ENCODE data around the gene WFS1.

The WFS1 gene

DNA sequence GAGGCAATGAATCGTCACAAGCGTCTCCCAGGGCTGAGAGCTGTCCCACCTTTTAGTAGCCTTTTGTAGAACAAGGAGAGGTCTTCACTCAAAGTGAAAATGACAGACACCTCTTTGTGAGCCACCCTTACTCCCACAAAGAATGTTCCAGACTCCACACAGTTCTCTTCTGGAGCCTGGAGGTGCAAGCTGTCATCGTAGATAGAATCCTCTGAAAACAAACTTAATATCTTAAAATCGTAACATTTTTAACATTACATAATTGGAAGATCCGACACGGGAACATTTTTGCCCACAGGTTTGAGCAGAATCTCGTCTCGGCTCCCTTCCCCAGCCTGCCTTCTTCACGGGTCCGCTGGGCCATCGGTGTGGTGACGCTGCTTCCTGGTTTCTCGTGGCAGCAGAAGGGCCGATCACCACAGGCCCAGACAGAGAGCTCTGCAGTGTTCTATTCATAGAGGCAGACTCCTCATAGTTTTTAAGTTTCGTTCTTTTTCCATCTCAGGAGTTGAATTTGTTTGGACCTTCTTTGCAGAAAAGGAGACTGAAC is 27.7 kb downstream of the WFS1 start:
- Histone ChIP-seq H3K27ac (ENCODE audit: low read length) (no peak overlapping the region), H3F3A (ENCODE audit: insufficient read depth, low read length) (no peaks in the 10 kb centered on the region), H4K20me1 (ENCODE audit: insufficient read depth, low read length) (no peaks in the 10 kb centered on the region), H3K9me2 (replicated peaks; ENCODE audit: insufficient read depth, low read length) (no peaks in the 10 kb centered on the region), H3K27me3 (replicated peaks; ENCODE audit: insufficient read depth, low read length) (no peaks in the 10 kb centered on the region), H3K79me2 (ENCODE audit: low read length) (no peaks in the 10 kb centered on the region), H3K4me1 (ENCODE audit: low read length) (no peaks in the 10 kb centered on the region), H3K36me3 (replicated peaks; ENCODE audit: insufficient read depth, low read length) (0 out of 2 replicates have a peak, but pooled peaks cover 8% of the 10 kb centered on the region), H2AFZ (ENCODE audit: low read length) (no peak overlapping the region), H3K4me3 (ENCODE audit: low read length) (no peak overlapping the region), H3K4me2 (ENCODE audit: low read depth, low read length) (no peak overlapping the region), H3K9ac (ENCODE audit: low read length) (no peak overlapping the region), H3K9me3 (replicated peaks; ENCODE audit: insufficient read depth, low read length) (no peaks in the 10 kb centered on the region)
- TF ChIP-seq EZH2phosphoT487 (IDR thresholded peaks at IDR 0.05; ENCODE audit: low read length), result no peak
- TF ChIP-seq EZH2 (optimal IDR thresholded peaks at IDR 0.05; ENCODE audit: low read depth, low read length), result no peak
- TF ChIP-seq, protein P1, sequence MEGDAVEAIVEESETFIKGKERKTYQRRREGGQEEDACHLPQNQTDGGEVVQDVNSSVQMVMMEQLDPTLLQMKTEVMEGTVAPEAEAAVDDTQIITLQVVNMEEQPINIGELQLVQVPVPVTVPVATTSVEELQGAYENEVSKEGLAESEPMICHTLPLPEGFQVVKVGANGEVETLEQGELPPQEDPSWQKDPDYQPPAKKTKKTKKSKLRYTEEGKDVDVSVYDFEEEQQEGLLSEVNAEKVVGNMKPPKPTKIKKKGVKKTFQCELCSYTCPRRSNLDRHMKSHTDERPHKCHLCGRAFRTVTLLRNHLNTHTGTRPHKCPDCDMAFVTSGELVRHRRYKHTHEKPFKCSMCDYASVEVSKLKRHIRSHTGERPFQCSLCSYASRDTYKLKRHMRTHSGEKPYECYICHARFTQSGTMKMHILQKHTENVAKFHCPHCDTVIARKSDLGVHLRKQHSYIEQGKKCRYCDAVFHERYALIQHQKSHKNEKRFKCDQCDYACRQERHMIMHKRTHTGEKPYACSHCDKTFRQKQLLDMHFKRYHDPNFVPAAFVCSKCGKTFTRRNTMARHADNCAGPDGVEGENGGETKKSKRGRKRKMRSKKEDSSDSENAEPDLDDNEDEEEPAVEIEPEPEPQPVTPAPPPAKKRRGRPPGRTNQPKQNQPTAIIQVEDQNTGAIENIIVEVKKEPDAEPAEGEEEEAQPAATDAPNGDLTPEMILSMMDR (IDR thresholded peaks at IDR 0.05; ENCODE audit: low read length), result no peak
- DNase-seq, result no peak

GRCh38 chr4:6298035-6298434 is 28.4 kb downstream of the WFS1 start:
- 0 out of 2 replicates have a peak, but pooled peaks cover 8% of the 10 kb centered on the region for H3K36me3 ChIP-seq (replicated peaks; ENCODE audit: insufficient read depth, low read length)
- no peak overlapping the region for H3K27ac ChIP-seq (ENCODE audit: low read length)
- no peaks in the 10 kb centered on the region for H3K9me3 ChIP-seq (replicated peaks; ENCODE audit: insufficient read depth, low read length)
- H3K4me1 ChIP-seq (ENCODE audit: low read length), result no peaks in the 10 kb centered on the region
- TF ChIP-seq EZH2phosphoT487 (IDR thresholded peaks at IDR 0.05; ENCODE audit: low read length) (no peak), EZH2 (optimal IDR thresholded peaks at IDR 0.05; ENCODE audit: low read depth, low read length) (no peak)
- TF ChIP-seq, protein P1 (IDR thresholded peaks at IDR 0.05; ENCODE audit: low read length), result no peak
- DNase-seq, result no peak
- no peaks in the 10 kb centered on the region for H3F3A ChIP-seq (ENCODE audit: insufficient read depth, low read length)
- no peak overlapping the region for H3K4me3 ChIP-seq (ENCODE audit: low read length)
- H3K27me3 ChIP-seq (replicated peaks; ENCODE audit: insufficient read depth, low read length), result no peaks in the 10 kb centered on the region
- H3K79me2 ChIP-seq (ENCODE audit: low read length), result no peaks in the 10 kb centered on the region
- no peak overlapping the region for H3K9ac ChIP-seq (ENCODE audit: low read length)
- H4K20me1 ChIP-seq (ENCODE audit: insufficient read depth, low read length), result no peaks in the 10 kb centered on the region
- no peak overlapping the region for H2AFZ ChIP-seq (ENCODE audit: low read length)
- H3K4me2 ChIP-seq (ENCODE audit: low read depth, low read length), result no peak overlapping the region
- no peaks in the 10 kb centered on the region for H3K9me2 ChIP-seq (replicated peaks; ENCODE audit: insufficient read depth, low read length)

DNA sequence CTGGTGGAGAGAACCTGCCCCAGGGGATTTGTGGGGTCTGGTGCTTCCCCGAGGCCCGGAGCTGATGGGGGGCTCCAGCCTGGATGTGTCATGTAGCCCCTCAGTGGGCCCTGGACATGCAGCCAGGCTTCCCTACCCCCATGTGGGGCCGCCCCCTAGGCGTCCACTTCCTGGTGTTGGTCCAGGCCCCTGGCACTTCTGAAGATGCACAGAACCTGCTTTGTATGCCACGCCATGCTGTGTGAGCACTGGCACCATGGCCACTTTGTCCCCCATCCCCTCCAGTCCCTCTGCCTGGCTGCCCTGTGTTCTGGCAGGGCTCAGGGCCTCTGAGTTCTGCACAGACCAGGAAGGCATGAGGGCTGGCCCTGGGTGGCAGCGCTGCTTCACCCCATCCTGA is 29.2 kb downstream of the WFS1 start:
- Histone ChIP-seq H3K9ac (ENCODE audit: low read length) (no peak overlapping the region), H3K27ac (ENCODE audit: low read length) (no peak overlapping the region), H4K20me1 (ENCODE audit: insufficient read depth, low read length) (no peaks in the 10 kb centered on the region), H3F3A (ENCODE audit: insufficient read depth, low read length) (no peaks in the 10 kb centered on the region), H3K27me3 (replicated peaks; ENCODE audit: insufficient read depth, low read length) (no peaks in the 10 kb centered on the region), H3K9me2 (replicated peaks; ENCODE audit: insufficient read depth, low read length) (no peaks in the 10 kb centered on the region), H2AFZ (ENCODE audit: low read length) (no peak overlapping the region), H3K9me3 (replicated peaks; ENCODE audit: insufficient read depth, low read length) (no peaks in the 10 kb centered on the region), H3K4me1 (ENCODE audit: low read length) (no peaks in the 10 kb centered on the region), H3K36me3 (replicated peaks; ENCODE audit: insufficient read depth, low read length) (0 out of 2 replicates have a peak, but pooled peaks cover 8% of the 10 kb centered on the region), H3K4me2 (ENCODE audit: low read depth, low read length) (no peak overlapping the region), H3K79me2 (ENCODE audit: low read length) (no peaks in the 10 kb centered on the region), H3K4me3 (ENCODE audit: low read length) (no peak overlapping the region)
- no peak for DNase-seq
- TF ChIP-seq, protein P1 (IDR thresholded peaks at IDR 0.05; ENCODE audit: low read length), result no peak
- no peak for TF ChIP-seq EZH2phosphoT487 (IDR thresholded peaks at IDR 0.05; ENCODE audit: low read length)
- TF ChIP-seq EZH2 (optimal IDR thresholded peaks at IDR 0.05; ENCODE audit: low read depth, low read length), result no peak
